Measurements from ENCODE around the gene DNMT3A. TPM values are rescaled to one million over a fixed set of nuclear protein-coding genes. Genes with fewer than 3 reads are reported as not detected.

The DNMT3A gene
- total and polyA plus RNA-seq, 2 experiments from 2014 or later, result 47.2 to 80.4 TPM

GRCh38 chr2:25307949-25308557 is 33.7 kb downstream of the DNMT3A start (continued):
- no peak for TF ChIP-seq ZNF462 (CRISPR knock-in tag; IDR thresholded peaks at IDR 0.05)
- TF ChIP-seq POLR2AphosphoS5 (IDR thresholded peaks at IDR 0.05; ENCODE audit: low read depth), result no peak
- no peak for TF ChIP-seq CTCF (conservative IDR thresholded peaks at IDR 0.05; ENCODE audit: low read depth in 2 of 2)
- no peak for TF ChIP-seq ZNF331 (CRISPR knock-in tag; IDR thresholded peaks at IDR 0.05; ENCODE audit: low read depth)

- H3K79me2 ChIP-seq (replicated peaks; ENCODE audit: insufficient read depth), result no peaks in the 10 kb centered on the region; the same call in 1 of the 2 replicates
- no peaks in the 10 kb centered on the region for H3K9me2 ChIP-seq (ENCODE audit: insufficient read depth)
- no peak overlapping the region for H2AFZ ChIP-seq
- DNase-seq (ENCODE audit: low spot score) (no peak), ATAC-seq (no peak)
- Mint-ChIP-seq H3K27me3 (ENCODE audit: insufficient read depth, low read depth, poor library complexity) (peaks cover 10% of the 10 kb centered on the region), H3K27ac (no peak overlapping the region), H3K4me3 (no peak overlapping the region), H3K9me3 (no peaks in the 10 kb centered on the region), H3K36me3 (ENCODE audit: low read depth) (no peaks in the 10 kb centered on the region; the same call in 2 of the 3 replicates), H3K4me1 (peaks cover 43% of the 10 kb centered on the region)
- no peaks in the 10 kb centered on the region for H4K20me1 ChIP-seq (replicated peaks; ENCODE audit: insufficient read depth)
- no peaks in the 10 kb centered on the region for H3K27me3 ChIP-seq (ENCODE audit: insufficient read depth)
- H3K36me3 ChIP-seq (ENCODE audit: insufficient read depth), result no peaks in the 10 kb centered on the region
- H3K4me1 ChIP-seq (ENCODE audit: insufficient read depth), result peaks cover 35% of the 10 kb centered on the region
- no peak overlapping the region for H3K4me2 ChIP-seq
- TF ChIP-seq CTCF (conservative IDR thresholded peaks at IDR 0.05; ENCODE audit: low read depth in 2 of 2), result 0 out of 4 replicates have a peak, but pooled peaks of 1 of the 2 experiments have one; percentile 14
- TF ChIP-seq ZNF114 (CRISPR knock-in tag; IDR thresholded peaks at IDR 0.05), result no peak
- no peak overlapping the region for H3K4me3 ChIP-seq
- 0 out of 2 replicates have a peak, but pooled peaks cover 13% of the 10 kb centered on the region for H3F3A ChIP-seq (replicated peaks; ENCODE audit: low read depth)
- H3K27ac ChIP-seq (ENCODE audit: low read depth), result no peak overlapping the region
These were observed 34.9 kb downstream of the DNMT3A start for GRCh38 chr2:25306777-25307368.

Data from GM23338 (cell line).